Vagina (tissue), 2 donors: ENCODE data around the gene BUB1B. TPM values are rescaled to one million over a fixed set of nuclear protein-coding genes. Genes with fewer than 3 reads are reported as not detected.

Experiments
- DNase-seq, 2 donors: peaks; one replicate each; pipeline ENCODE4 v3.0.0-alpha.2; 2017; ENCODE audit errors: extremely low spot score in 2 of 2
- H3K27ac ChIP-seq: fragments of 200-600 bp; sonication (generic); one replicate; pipeline ENCODE4 v1.5.1; 2019
- H3K27me3 ChIP-seq: fragments of 200-600 bp; sonication (generic); one replicate; pipeline ENCODE4 v1.5.1; 2019
- H3K36me3 ChIP-seq, 2 donors: fragments of 200-600 bp; sonication (generic); one replicate each; pipeline ENCODE4 v1.5.1; 2017 to 2019
- H3K4me1 ChIP-seq: fragments of 200-600 bp; sonication (generic); one replicate; pipeline ENCODE4 v1.5.1; 2019
- H3K4me3 ChIP-seq, 2 donors: fragments of 200-600 bp; sonication (generic); 1 replicate in 1 of 2; 2 replicates in 1 of 2; pipeline ENCODE4 v1.5.1; 2016 to 2019
- H3K9me3 ChIP-seq: fragments of 200-600 bp; sonication (generic); one replicate; pipeline ENCODE4 v1.5.1; 2019
- CTCF ChIP-seq, 3 experiments: fragments of 450-650 bp in 2 of 3; fragments of 200-600 bp in 1 of 3; sonication (generic) in 1 of 3; IDR thresholded peaks; one replicate each; pipeline ENCODE4 v1.5.1; 2017 to 2019; ENCODE audit warnings: antibody characterized with exemption in 3 of 3, mild to moderate bottlenecking in 2 of 3, moderate library complexity in 2 of 3
- POLR2A ChIP-seq, 2 donors: fragments of 450-650 bp; IDR thresholded peaks; one replicate each; pipeline ENCODE4 v1.6.1; 2017; ENCODE audit warnings: antibody characterized with exemption in 2 of 2, mild to moderate bottlenecking in 2 of 2, moderate library complexity in 2 of 2
- POLR2AphosphoS5 ChIP-seq, 2 donors: sonication (generic); formaldehyde crosslinking; IDR thresholded peaks; one replicate each; pipeline ENCODE4 v1.9.0; 2017; ENCODE audit warnings: antibody characterized with exemption in 2 of 2, mild to moderate bottlenecking in 2 of 2, low read depth in 1 of 2; ENCODE audit not compliant: insufficient read depth in 1 of 2
- intact Hi-C: fragments of 100-400 bp; cut with DNase I; formaldehyde crosslinking; loops from one replicate; pipeline ENCODE4 v1.15.1; 2023
- total RNA-seq: library from RNA; depleted of rRNA; stranded (reverse); fragments of >200 nt; gene quantifications from one replicate; pipeline ENCODE4 v1.2.3, GENCODE V29; 2016

BUB1B gene
- total RNA-seq, 1 donor from 2014 or later: 5.6 TPM

GRCh38 chr15:40264321-40265153, 103.7 kb downstream of the BUB1B start:
- DNase-seq: no peak
- intact Hi-C loops: no loop called here
- Histone ChIP-seq H3K4me1 (peaks cover 44% of the 10 kb centered on the region), H3K4me3 (no peak overlapping the region), H3K36me3 (no peaks in the 10 kb centered on the region), H3K27ac (peak overlapping the region; percentile 87), H3K9me3 (no peaks in the 10 kb centered on the region), H3K27me3 (no peaks in the 10 kb centered on the region)
- no peak for TF ChIP-seq POLR2AphosphoS5 (IDR thresholded peaks at IDR 0.05; ENCODE audit: insufficient read depth in 1 of 2, low read depth in 1 of 2)
- TF ChIP-seq POLR2A (IDR thresholded peaks at IDR 0.05): no peak
- no peak for TF ChIP-seq CTCF (IDR thresholded peaks at IDR 0.05)

GRCh38 chr15:40265355-40265754, 104.5 kb downstream of the BUB1B start:
- DNase-seq: no peak
- Histone ChIP-seq H3K36me3 (no peaks in the 10 kb centered on the region), H3K4me1 (peaks cover 44% of the 10 kb centered on the region), H3K27ac (peak overlapping the region; percentile 87), H3K4me3 (no peak overlapping the region), H3K27me3 (no peaks in the 10 kb centered on the region), H3K9me3 (no peaks in the 10 kb centered on the region)
- intact Hi-C loops: no loop called here
- TF ChIP-seq POLR2AphosphoS5 (IDR thresholded peaks at IDR 0.05; ENCODE audit: insufficient read depth in 1 of 2, low read depth in 1 of 2) (no peak), CTCF (IDR thresholded peaks at IDR 0.05) (no peak), POLR2A (IDR thresholded peaks at IDR 0.05) (no peak)

- no peak for DNase-seq
- no peak overlapping the region for H3K4me3 ChIP-seq
- intact Hi-C loops: no loop called here
- peaks cover 44% of the 10 kb centered on the region for H3K4me1 ChIP-seq
- no peaks in the 10 kb centered on the region for H3K36me3 ChIP-seq
- H3K27me3 ChIP-seq: no peaks in the 10 kb centered on the region
- peak overlapping the region; percentile 87 for H3K27ac ChIP-seq
- no peaks in the 10 kb centered on the region for H3K9me3 ChIP-seq
- TF ChIP-seq CTCF (IDR thresholded peaks at IDR 0.05) (no peak), POLR2A (IDR thresholded peaks at IDR 0.05) (no peak), POLR2AphosphoS5 (IDR thresholded peaks at IDR 0.05; ENCODE audit: insufficient read depth in 1 of 2, low read depth in 1 of 2) (no peak)
Observed at GRCh38 chr15:40265875-40266274, 105.0 kb downstream of the BUB1B start.

- DNase-seq: peak in 1 of 2 donors; percentile 97
- intact Hi-C loops: no loop called here
- no peaks in the 10 kb centered on the region for H3K36me3 ChIP-seq
- no peak overlapping the region for H3K4me3 ChIP-seq
- peaks cover 44% of the 10 kb centered on the region for H3K4me1 ChIP-seq
- no peaks in the 10 kb centered on the region for H3K27me3 ChIP-seq
- TF ChIP-seq POLR2AphosphoS5 (IDR thresholded peaks at IDR 0.05; ENCODE audit: insufficient read depth in 1 of 2, low read depth in 1 of 2) (peak; percentile 75 to 97), POLR2A (IDR thresholded peaks at IDR 0.05) (no peak)
- peak overlapping the region; percentile 87 for H3K27ac ChIP-seq
- H3K9me3 ChIP-seq: no peaks in the 10 kb centered on the region
Observed at GRCh38 chr15:40266828-40267304, 106.0 kb downstream of the BUB1B start.

GRCh38 chr15:40267670-40268069, 106.8 kb downstream of the BUB1B start:
- H3K27ac ChIP-seq: peak overlapping the region; percentile 87
- H3K4me1 ChIP-seq: peaks cover 41% of the 10 kb centered on the region
- no peak overlapping the region for H3K4me3 ChIP-seq
- no peak for TF ChIP-seq POLR2AphosphoS5 (IDR thresholded peaks at IDR 0.05; ENCODE audit: insufficient read depth in 1 of 2, low read depth in 1 of 2)
- TF ChIP-seq POLR2A (IDR thresholded peaks at IDR 0.05): no peak
- TF ChIP-seq CTCF (IDR thresholded peaks at IDR 0.05): no peak
- H3K36me3 ChIP-seq: no peaks in the 10 kb centered on the region
- intact Hi-C loops: no loop called here
- no peak for DNase-seq
- no peaks in the 10 kb centered on the region for H3K9me3 ChIP-seq
- no peaks in the 10 kb centered on the region for H3K27me3 ChIP-seq
